Thyroid gland (tissue), 4 donors: ENCODE measurements around the gene APEX1. TPM values are rescaled to one million over a fixed set of nuclear protein-coding genes. Genes with fewer than 3 reads are reported as not detected.

Experiments used
- DNase-seq, 2 donors: peaks; one replicate each; pipeline ENCODE4 v3.0.0-alpha.2; 2019
- H3K27ac ChIP-seq, 3 donors: fragments of 200-600 bp; sonication (generic); 1 replicate in 2 of 3; 2 replicates in 1 of 3; pipeline ENCODE4 v1.5.1; 2016 to 2019; ENCODE audit warnings: mild to moderate bottlenecking in 1 of 3, moderate library complexity in 1 of 3
- H3K27me3 ChIP-seq: fragments of 200-600 bp; sonication (generic); one replicate; pipeline ENCODE4 v1.5.1; 2019
- H3K36me3 ChIP-seq, 2 donors: fragments of 200-600 bp; sonication (generic); one replicate each; pipeline ENCODE4 v1.5.1; 2016 to 2019
- H3K4me1 ChIP-seq, 2 donors: fragments of 200-600 bp; sonication (generic); one replicate each; pipeline ENCODE4 v1.5.1; 2017 to 2019
- H3K4me3 ChIP-seq, 3 donors: fragments of 200-600 bp; sonication (generic); replicated peaks in 1 of 3; 1 replicate in 2 of 3; 2 replicates in 1 of 3; pipeline ENCODE4 v1.5.1; 2016; ENCODE audit warnings: mild to moderate bottlenecking in 1 of 3
- H3K9me3 ChIP-seq: fragments of 200-600 bp; sonication (generic); one replicate; pipeline ENCODE4 v1.5.1; 2017
- CTCF ChIP-seq, 6 experiments: fragments of 200-600 bp in 3 of 6; fragments of 450-650 bp in 3 of 6; sonication (generic) in 3 of 6; IDR thresholded peaks; one replicate each; pipeline ENCODE4 v1.5.1; 2016 to 2019; ENCODE audit warnings: antibody characterized with exemption in 6 of 6, mild to moderate bottlenecking in 2 of 6, inconsistent platforms in 1 of 6, moderate library complexity in 1 of 6
- POLR2A ChIP-seq, 2 donors: fragments of 450-650 bp; IDR thresholded peaks; one replicate each; pipeline ENCODE4 v1.6.1; 2017; ENCODE audit warnings: antibody characterized with exemption in 2 of 2, mild to moderate bottlenecking in 2 of 2, moderate library complexity in 1 of 2
- WGBS, 2 donors: methylation state at CpG; one replicate each; pipeline ENCODE4 v1.1.5; 2017; 5-methylcytosine and 5-hydroxymethylcytosine counted together
- intact Hi-C: fragments of 100-400 bp; cut with DNase I; formaldehyde crosslinking; loops from one replicate; pipeline ENCODE4 v1.15.1; 2023
- total RNA-seq, 4 donors: library from RNA; depleted of rRNA; stranded (reverse); fragments of >200 nt; gene quantifications; one replicate each; pipeline ENCODE4 v1.2.3, GENCODE V29; 2016

The APEX1 gene
- total RNA-seq, 4 donors from 2014 or later = 133 to 179 (median 142) TPM

DNA sequence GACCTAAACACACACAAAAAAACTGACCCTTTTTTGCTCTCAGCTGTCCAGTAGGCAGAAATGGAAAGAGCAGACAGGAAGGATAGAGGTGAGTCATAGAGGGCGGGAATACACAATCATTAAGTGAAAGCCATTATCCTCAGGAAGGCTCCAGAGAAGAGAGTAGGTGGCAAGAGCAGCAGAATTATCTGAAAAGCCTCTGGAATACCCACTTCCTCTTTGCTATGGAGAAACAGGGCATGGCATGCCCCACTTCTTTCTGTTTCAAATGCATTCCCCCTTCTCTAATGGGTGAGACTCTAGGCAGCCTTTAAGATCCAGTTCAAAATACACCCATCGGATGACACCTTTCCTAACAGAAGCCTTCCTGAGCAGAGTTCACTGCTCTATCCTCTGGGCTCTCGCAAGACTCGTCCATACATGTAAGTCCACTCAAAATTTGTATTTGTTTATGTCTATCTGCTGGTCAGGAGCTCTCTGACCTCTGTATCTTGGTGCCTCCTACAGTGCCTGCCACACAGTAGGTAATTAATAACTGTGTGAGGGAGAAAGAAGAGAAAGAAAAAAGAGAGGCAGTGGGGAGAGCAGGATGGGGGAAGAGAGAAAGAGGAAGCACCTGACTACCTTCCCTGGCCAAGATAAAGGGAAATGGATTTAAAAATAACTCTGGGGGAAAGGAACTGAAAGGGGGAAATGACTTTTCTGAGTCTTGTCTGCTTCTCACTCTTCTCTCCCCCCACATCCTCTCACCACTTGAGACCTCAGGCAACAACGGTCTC is 27.6 kb upstream of the APEX1 start:
- WGBS, 2 donors = 78 to 82% methylated on average over 5 of the region's 5 CpGs
- DNase-seq = no peak
- Histone ChIP-seq H3K27me3 (no peaks in the 10 kb centered on the region), H3K4me1 (peaks cover 5 to 6% of the 10 kb centered on the region in 2 donors), H3K27ac (no peak overlapping the region), H3K36me3 (no peaks in the 10 kb centered on the region), H3K4me3 (no peak overlapping the region), H3K9me3 (no peaks in the 10 kb centered on the region)
- TF ChIP-seq POLR2A (IDR thresholded peaks at IDR 0.05) (no peak), CTCF (IDR thresholded peaks at IDR 0.05) (no peak)
- intact Hi-C loops = no loop called here

GRCh38 chr14:20428010-20428365 is 27.0 kb upstream of the APEX1 start:
- 81% methylated on average over 5 of the region's 5 CpGs for WGBS, 2 donors
- no peak for TF ChIP-seq POLR2A (IDR thresholded peaks at IDR 0.05)
- no peak for TF ChIP-seq CTCF (IDR thresholded peaks at IDR 0.05)
- no peak for DNase-seq
- Histone ChIP-seq H3K4me3 (no peak overlapping the region), H3K4me1 (peaks cover 5 to 6% of the 10 kb centered on the region in 2 donors), H3K27ac (peak overlapping the region in 1 of 3 donors; percentile 23), H3K9me3 (no peaks in the 10 kb centered on the region), H3K36me3 (no peaks in the 10 kb centered on the region), H3K27me3 (no peaks in the 10 kb centered on the region)
- intact Hi-C loops = no loop called here

- Histone ChIP-seq H3K4me1 (peaks cover 5 to 6% of the 10 kb centered on the region in 2 donors), H3K4me3 (no peak overlapping the region), H3K9me3 (no peaks in the 10 kb centered on the region), H3K36me3 (no peaks in the 10 kb centered on the region), H3K27me3 (no peaks in the 10 kb centered on the region), H3K27ac (no peak overlapping the region)
- 27 to 35% methylated on average over 5 of the region's 5 CpGs for WGBS, 2 donors
- DNase-seq = no peak
- intact Hi-C loops = no loop called here
- TF ChIP-seq CTCF (IDR thresholded peaks at IDR 0.05) (no peak), POLR2A (IDR thresholded peaks at IDR 0.05) (no peak)
Observed at GRCh38 chr14:20428802-20429201, 26.2 kb upstream of the APEX1 start.

- H3K4me1 ChIP-seq = peaks cover 8% of the 10 kb centered on the region in 2 donors
- intact Hi-C loops = no loop called here
Observed at GRCh38 chr14:20429801-20430669, 25.0 kb upstream of the APEX1 start.

More at GRCh38 chr14:20429801-20430669, 25.0 kb upstream of the APEX1 start:
- no peaks in the 10 kb centered on the region for H3K9me3 ChIP-seq
- H3K27ac ChIP-seq = no peak overlapping the region
- no peaks in the 10 kb centered on the region for H3K27me3 ChIP-seq
- H3K36me3 ChIP-seq = no peaks in the 10 kb centered on the region
- TF ChIP-seq POLR2A (IDR thresholded peaks at IDR 0.05) (no peak), CTCF (IDR thresholded peaks at IDR 0.05) (no peak)
- no peak overlapping the region for H3K4me3 ChIP-seq
- peak; percentile 63 to 64 for DNase-seq
- 74 to 84% methylated on average over 17 to 25 of the region's 30 CpGs for WGBS, 2 donors
